ENCODE measurements around the gene FKTN.

FKTN gene

GRCh38 chr9:105651806-105652205 lies 93.9 kb downstream of the FKTN start:
- Histone ChIP-seq H3K79me2 (ENCODE audit: insufficient read depth, low read length) (no peaks in the 10 kb centered on the region), H3F3A (ENCODE audit: insufficient read depth, low read length) (no peaks in the 10 kb centered on the region), H3K9me3 (ENCODE audit: low read length) (no peaks in the 10 kb centered on the region), H2AFZ (ENCODE audit: low read length) (no peak overlapping the region), H3K36me3 (ENCODE audit: insufficient read depth, low read length) (no peaks in the 10 kb centered on the region), H3K4me3 (ENCODE audit: low read depth, low read length, poor library complexity, severe bottlenecking) (no peak overlapping the region), H3K4me2 (ENCODE audit: low read length) (no peak overlapping the region), H3K4me1 (ENCODE audit: insufficient read depth, low read length, severe bottlenecking) (peaks cover 5% of the 10 kb centered on the region), H4K20me1 (ENCODE audit: insufficient read depth, low read length) (no peaks in the 10 kb centered on the region), H3K9me2 (ENCODE audit: low read depth, low read length) (no peaks in the 10 kb centered on the region), H3K27ac (ENCODE audit: low read depth, low read length, poor library complexity, severe bottlenecking) (no peak overlapping the region), H3K9ac (ENCODE audit: low read length) (no peak overlapping the region), H3K27me3 (ENCODE audit: insufficient read depth, low read length) (no peaks in the 10 kb centered on the region; the same call in 1 of the 2 replicates)
- TF ChIP-seq EZH2 (IDR thresholded peaks at IDR 0.05; ENCODE audit: borderline replicate concordance, low read length): no peak
- no peak for TF ChIP-seq CTCF (IDR thresholded peaks at IDR 0.05; ENCODE audit: low read length)

- Histone ChIP-seq H3K4me1 (ENCODE audit: insufficient read depth, low read length, severe bottlenecking) (peaks cover 6% of the 10 kb centered on the region), H3K9me3 (ENCODE audit: low read length) (no peaks in the 10 kb centered on the region), H3K4me2 (ENCODE audit: low read length) (peak overlapping the region; percentile 53; the same call in 1 of the 2 replicates), H3F3A (ENCODE audit: insufficient read depth, low read length) (no peaks in the 10 kb centered on the region), H3K9ac (ENCODE audit: low read length) (no peak overlapping the region), H4K20me1 (ENCODE audit: insufficient read depth, low read length) (no peaks in the 10 kb centered on the region), H3K9me2 (ENCODE audit: low read depth, low read length) (no peaks in the 10 kb centered on the region), H2AFZ (ENCODE audit: low read length) (no peak overlapping the region), H3K36me3 (ENCODE audit: insufficient read depth, low read length) (no peaks in the 10 kb centered on the region), H3K79me2 (ENCODE audit: insufficient read depth, low read length) (no peaks in the 10 kb centered on the region), H3K27me3 (ENCODE audit: insufficient read depth, low read length) (peaks cover 7% of the 10 kb centered on the region; the same call in 1 of the 2 replicates), H3K27ac (ENCODE audit: low read depth, low read length, poor library complexity, severe bottlenecking) (no peak overlapping the region), H3K4me3 (ENCODE audit: low read depth, low read length, poor library complexity, severe bottlenecking) (peak overlapping the region; percentile 52)
- TF ChIP-seq EZH2 (IDR thresholded peaks at IDR 0.05; ENCODE audit: borderline replicate concordance, low read length) (no peak), CTCF (IDR thresholded peaks at IDR 0.05; ENCODE audit: low read length) (no peak)
These were observed 98.4 kb downstream of the FKTN start for GRCh38 chr9:105656131-105656921.

- Histone ChIP-seq H3K4me3 (ENCODE audit: low read depth, low read length, poor library complexity, severe bottlenecking) (no peak overlapping the region), H3F3A (ENCODE audit: insufficient read depth, low read length) (no peaks in the 10 kb centered on the region), H3K27me3 (ENCODE audit: insufficient read depth, low read length) (peaks cover 8% of the 10 kb centered on the region; the same call in 1 of the 2 replicates), H3K4me2 (ENCODE audit: low read length) (no peak overlapping the region), H3K9me3 (ENCODE audit: low read length) (no peaks in the 10 kb centered on the region), H3K36me3 (ENCODE audit: insufficient read depth, low read length) (no peaks in the 10 kb centered on the region), H3K9me2 (ENCODE audit: low read depth, low read length) (no peaks in the 10 kb centered on the region), H3K27ac (ENCODE audit: low read depth, low read length, poor library complexity, severe bottlenecking) (no peak overlapping the region), H4K20me1 (ENCODE audit: insufficient read depth, low read length) (no peaks in the 10 kb centered on the region), H3K9ac (ENCODE audit: low read length) (no peak overlapping the region), H3K4me1 (ENCODE audit: insufficient read depth, low read length, severe bottlenecking) (peaks cover 6% of the 10 kb centered on the region), H2AFZ (ENCODE audit: low read length) (no peak overlapping the region), H3K79me2 (ENCODE audit: insufficient read depth, low read length) (no peaks in the 10 kb centered on the region)
- no peak for TF ChIP-seq EZH2 (IDR thresholded peaks at IDR 0.05; ENCODE audit: borderline replicate concordance, low read length)
- no peak for TF ChIP-seq CTCF (IDR thresholded peaks at IDR 0.05; ENCODE audit: low read length)
These were observed 100.4 kb downstream of the FKTN start for GRCh38 chr9:105658351-105658750.
